ENCODE data around the gene PODNL1.

GRCh38 chr19:13981467-13981866 lies 43.2 kb upstream of the PODNL1 start:
- TF ChIP-seq POLR2A (IDR thresholded peaks at IDR 0.05; ENCODE audit: low read depth, low read length) (no peak), POLR2AphosphoS5 (IDR thresholded peaks at IDR 0.05; ENCODE audit: low read depth, low read length) (no peak), SPI1 (IDR thresholded peaks at IDR 0.05; ENCODE audit: low read depth, low read length) (no peak), POU2F2 (IDR thresholded peaks at IDR 0.05; ENCODE audit: low read depth, low read length) (no peak)

Data from GM12891 (cell line).